ENCODE data around the gene FBF1. TPM values are rescaled to one million over a fixed set of nuclear protein-coding genes. Genes with fewer than 3 reads are reported as not detected.

FBF1 gene
- total and polyA plus RNA-seq, 2 of the 8 experiments (the other 6 are each of a cell fraction or from before 2014, with no cell fraction given), result 8.1 to 13.1 TPM

GRCh38 chr17:75904749-75905521, 35.9 kb downstream of the FBF1 start, which contains the start of gene MRPL38 (continued):
- 0 out of 2 replicates have a peak, but pooled peaks have one; percentile 9 for TF ChIP-seq JUND (IDR thresholded peaks at IDR 0.05; ENCODE audit: low read length)
- TF ChIP-seq TCF12 (IDR thresholded peaks at IDR 0.05; ENCODE audit: low read depth, low read length), result no peak
- no peak for TF ChIP-seq ATF3 (IDR thresholded peaks at IDR 0.05; ENCODE audit: insufficient read depth, low read depth, low read length)
- peak; percentile 38 for TF ChIP-seq TAF7 (optimal IDR thresholded peaks at IDR 0.05; ENCODE audit: borderline replicate concordance, low read depth, low read length)
- TF ChIP-seq USF2 (IDR thresholded peaks at IDR 0.05; ENCODE audit: low read length), result no peak; the same call in 1 of the 2 replicates
- peak; percentile 70; the same call in 1 of the 2 replicates for TF ChIP-seq POLR2AphosphoS5 (IDR thresholded peaks at IDR 0.05; ENCODE audit: low read depth, low read length)
- no peak for TF ChIP-seq CEBPB (IDR thresholded peaks at IDR 0.05; ENCODE audit: low read depth, low read length)
- no peak for TF ChIP-seq SUZ12 (IDR thresholded peaks at IDR 0.05; ENCODE audit: low read length)
- TF ChIP-seq FOSL1 (IDR thresholded peaks at IDR 0.05; ENCODE audit: insufficient read depth, low read depth, low read length), result no peak
- no peak for TF ChIP-seq RFX5 (IDR thresholded peaks at IDR 0.05; ENCODE audit: borderline replicate concordance, low read depth, low read length)
- no peak for TF ChIP-seq BRCA1 (IDR thresholded peaks at IDR 0.05; ENCODE audit: low read depth, low read length)
- TF ChIP-seq TEAD4 (IDR thresholded peaks at IDR 0.05; ENCODE audit: low read depth, low read length), result no peak
- TF ChIP-seq TAF1 (IDR thresholded peaks at IDR 0.05; ENCODE audit: low read depth, low read length), result peak; percentile 90
- peak in 1 of 2 experiments; percentile 71; a peak in 1 of 3 replicates for TF ChIP-seq POLR2A (IDR thresholded peaks at IDR 0.05; ENCODE audit: control extremely low read depth in 1 of 2, low read depth in 2 of 2, low read length in 2 of 2)
- TF ChIP-seq KDM4A (IDR thresholded peaks at IDR 0.05; ENCODE audit: low read depth, low read length, severe bottlenecking), result no peak
- no peak for TF ChIP-seq CHD1 (IDR thresholded peaks at IDR 0.05; ENCODE audit: low read depth, low read length)
